ENCODE data around the gene CACNA2D3.

GRCh38 chr3:54378184-54378583 is 255.8 kb downstream of the CACNA2D3 start:
- TF ChIP-seq POLR2AphosphoS5 (IDR thresholded peaks at IDR 0.05; ENCODE audit: borderline replicate concordance, low read depth, low read length) = no peak
- TF ChIP-seq EZH2 (IDR thresholded peaks at IDR 0.05) = no peak
